Fibroblast of upper back skin (primary cell): ENCODE measurements around the gene SRL.
A peak's percentile ranks its signal among the peaks of the same experiment; 100 is the strongest.

Experiments used
- DNase-seq: peaks from one replicate; pipeline ENCODE4 v3.0.0-alpha.2; 2013

SRL gene

DNA sequence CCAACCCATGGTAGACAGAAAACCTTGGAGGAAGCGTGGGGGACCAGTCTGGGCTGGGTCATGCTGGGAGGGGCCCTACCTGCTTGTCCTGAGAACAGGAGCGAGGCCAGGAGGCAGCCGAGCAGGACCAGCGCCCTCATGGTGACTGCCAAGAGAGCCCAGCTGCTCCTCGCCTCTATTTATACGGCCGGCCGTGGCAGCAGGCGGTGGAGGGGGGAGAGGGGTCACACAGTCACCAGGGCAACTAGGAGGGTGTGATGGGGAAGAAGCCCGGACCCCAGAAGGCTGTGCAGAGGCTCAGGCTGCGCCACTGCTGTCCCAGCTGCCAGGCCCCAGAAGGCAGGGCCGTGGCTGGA lies at the start of gene SRL:
Gene SRL (minus strand): TSS at position 153 of the 356 bp plus-strand sequence. CDS start 13 bp downstream, at position 140.
- DNase-seq = no peak

GRCh38 chr16:4290236-4290830 lies 48.5 kb upstream of the SRL start:
- DNase-seq = peak; percentile 36

DNA sequence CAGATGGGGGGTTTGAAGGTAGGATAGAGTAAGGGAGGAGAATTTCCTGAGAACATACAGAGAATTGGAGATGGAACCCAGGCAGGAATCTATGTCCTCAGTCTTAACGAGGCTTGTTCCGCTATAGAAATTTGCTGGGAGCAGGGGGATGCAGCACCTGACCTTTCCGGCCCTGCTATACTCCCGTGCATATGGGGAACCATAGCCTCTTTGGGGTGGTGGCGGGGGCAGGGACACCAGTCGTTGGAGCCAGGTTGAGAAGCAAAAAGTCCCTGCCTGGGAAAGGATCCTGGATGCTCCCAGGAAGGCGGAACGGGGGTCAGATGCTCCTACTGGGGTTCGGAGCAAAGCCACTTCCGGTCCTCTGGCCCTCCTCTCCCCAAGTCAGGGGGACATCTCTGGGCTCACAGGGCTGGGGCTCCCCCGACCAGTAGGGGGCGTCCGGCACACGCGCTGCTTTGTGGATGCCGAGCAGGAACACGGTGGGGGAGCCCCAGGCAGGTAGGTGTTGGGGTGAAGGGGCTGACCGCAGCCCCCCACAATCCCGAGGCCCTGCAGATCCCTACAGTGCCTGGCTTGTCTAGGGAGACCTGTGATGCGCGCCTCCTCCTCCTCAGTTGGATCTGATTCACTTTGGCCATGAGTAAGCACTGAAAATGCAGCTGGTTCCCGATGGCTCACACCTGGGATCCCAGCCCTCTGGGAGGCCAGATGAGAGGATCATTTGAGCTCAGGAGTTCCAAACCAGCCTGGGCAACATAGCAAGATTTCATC lies 46.5 kb upstream of the SRL start:
- DNase-seq = peak; percentile 53

GRCh38 chr16:4285167-4285566 lies 43.3 kb upstream of the SRL start:
- DNase-seq = no peak

- DNase-seq = peak; percentile 41
Observed at GRCh38 chr16:4283939-4284338, 42.1 kb upstream of the SRL start.

DNA sequence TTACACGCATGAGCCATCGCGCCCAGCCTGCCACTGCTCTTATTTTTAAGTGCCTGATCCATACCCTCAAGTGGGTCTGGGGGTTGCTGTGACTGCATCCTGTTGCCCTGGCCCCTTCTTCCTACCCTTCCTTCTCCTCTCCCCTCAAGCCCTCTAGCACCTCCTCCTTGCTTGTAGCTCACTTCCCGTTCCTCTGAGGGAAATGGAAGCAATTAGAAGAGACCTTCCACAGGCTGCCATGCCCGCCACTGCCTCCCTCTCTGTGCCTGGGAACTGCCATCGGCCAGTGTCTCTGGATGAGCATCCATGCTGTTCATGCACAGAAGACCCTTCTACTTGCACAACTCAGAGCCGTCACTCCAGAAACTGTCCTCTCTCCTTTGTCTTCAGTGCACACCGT lies 41.6 kb upstream of the SRL start:
- no peak for DNase-seq

- DNase-seq = no peak
Observed at GRCh38 chr16:4280625-4281024, 38.7 kb upstream of the SRL start.

DNA sequence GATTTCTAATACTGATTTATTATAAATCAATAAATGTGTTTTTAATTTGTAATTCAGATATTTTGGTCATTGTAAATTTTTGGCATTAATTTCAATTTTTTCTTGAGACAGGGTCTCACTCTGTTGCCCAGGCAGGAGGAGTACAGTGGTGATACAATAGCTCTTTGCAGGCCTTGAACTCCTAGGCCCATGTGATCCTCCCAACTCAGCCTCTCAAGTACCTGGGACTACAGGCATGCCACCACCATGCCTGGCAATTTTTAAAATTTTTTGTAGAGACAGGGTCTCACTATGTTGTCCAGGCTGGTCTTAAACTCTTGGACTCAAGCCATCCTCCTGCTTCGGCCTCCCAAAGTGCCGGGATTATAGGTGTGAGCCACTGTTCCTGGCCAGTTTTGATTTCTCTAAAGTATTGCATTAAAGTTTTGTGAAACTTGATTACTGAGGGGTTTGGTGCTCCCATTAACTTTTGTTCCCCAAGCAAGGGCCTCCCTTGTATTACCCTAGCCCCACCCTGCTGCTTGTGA lies 36.2 kb upstream of the SRL start:
- DNase-seq = no peak

- no peak for DNase-seq
Observed at GRCh38 chr16:4275861-4276260, 34.0 kb upstream of the SRL start.

DNA sequence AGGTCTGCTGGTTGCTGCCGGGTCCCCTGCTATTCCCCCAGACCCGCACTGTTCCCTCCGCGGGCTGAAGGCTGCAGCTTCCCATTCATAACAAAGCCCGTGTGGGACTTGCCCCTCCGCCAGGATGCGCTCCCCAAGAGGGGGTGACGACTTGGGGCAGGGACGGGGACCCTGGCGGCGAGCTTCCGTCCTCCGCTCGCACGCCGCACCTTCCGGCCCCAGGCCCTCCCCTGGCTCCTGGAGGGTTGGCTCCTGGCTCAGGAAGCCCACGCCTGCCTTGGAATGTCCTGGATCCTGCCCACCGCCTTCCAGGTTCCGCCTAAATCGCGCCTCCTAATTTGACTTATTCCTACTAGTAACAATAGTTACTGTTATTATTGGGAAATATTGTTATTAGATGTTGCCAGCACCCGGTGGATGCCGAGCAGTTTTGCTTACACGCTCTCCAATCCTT lies 32.0 kb upstream of the SRL start:
- peak; percentile 34 for DNase-seq

- DNase-seq = no peak
Observed at GRCh38 chr16:4272114-4272956, 30.5 kb upstream of the SRL start.

DNA sequence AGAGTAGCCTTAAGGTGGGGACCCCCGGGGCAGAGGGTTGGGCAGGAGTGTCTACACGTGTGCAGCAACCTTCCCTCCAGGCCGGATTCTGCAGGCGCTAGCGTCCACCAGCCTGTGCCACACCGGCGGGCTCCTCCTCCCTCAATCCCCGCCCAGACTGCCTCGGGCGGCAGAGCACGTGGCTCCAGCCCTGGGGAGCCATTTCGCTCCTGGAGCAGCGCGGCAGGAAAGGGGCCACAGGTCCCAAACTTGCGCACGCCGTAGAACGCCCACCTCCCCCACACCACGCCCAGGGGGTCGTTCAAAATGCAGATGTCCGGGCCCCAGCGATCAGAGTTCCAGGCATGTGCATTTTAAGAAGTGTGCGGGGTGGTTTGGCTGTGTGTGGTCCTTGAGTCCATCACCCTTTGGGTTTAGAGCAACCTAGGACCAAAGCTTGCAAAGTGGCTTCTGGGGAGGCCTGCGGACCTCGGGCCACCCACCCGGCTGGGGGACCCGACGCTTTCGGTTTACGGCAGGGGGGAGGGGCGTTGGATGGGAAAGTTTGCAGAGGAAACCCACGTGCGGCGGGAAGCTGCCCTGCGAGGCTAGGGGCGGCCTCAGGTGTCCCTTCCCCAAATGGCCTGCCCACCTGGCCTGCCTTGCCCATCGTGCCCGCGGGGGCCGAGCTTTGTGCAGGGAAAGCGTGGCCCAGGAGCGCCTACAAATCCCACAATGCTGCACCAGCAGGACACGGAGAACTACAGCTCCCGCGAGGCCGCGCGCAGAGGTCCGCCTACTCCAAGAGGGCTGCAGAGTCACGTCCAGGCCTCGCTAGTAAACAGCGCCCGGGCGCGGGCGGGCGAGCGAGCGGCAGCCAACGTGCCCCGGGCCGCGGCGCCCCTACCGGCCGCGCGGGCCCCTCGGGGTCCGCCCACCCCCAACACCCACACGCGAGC lies 29.6 kb upstream of the SRL start:
- peak; percentile 91 for DNase-seq

GRCh38 chr16:4270595-4270994 lies 28.7 kb upstream of the SRL start:
- no peak for DNase-seq

DNA sequence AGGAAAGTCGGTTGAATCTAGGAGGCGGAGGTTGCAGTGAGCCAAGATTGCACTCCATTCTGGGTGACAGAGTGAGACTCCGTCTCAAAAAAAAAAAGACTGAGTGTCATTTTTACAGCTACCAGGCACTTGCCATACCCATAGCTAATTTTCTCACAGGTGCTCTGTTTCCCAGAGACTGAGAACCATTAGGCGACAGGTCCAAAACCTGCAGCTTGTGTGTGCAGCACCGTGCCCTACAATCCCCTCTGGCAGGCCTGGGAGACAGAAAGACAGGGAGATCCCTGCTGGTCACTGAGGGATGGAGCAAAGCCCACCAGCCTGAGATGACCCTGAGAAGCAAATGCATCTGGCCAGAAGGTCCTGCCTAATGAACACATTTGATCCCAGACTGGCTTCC lies 28.2 kb upstream of the SRL start:
- DNase-seq = no peak

GRCh38 chr16:4266372-4266771 lies 24.5 kb upstream of the SRL start:
- DNase-seq = peak; percentile 8

GRCh38 chr16:4265676-4266075 lies 23.8 kb upstream of the SRL start:
- DNase-seq = no peak

GRCh38 chr16:4264546-4264945 lies 22.7 kb upstream of the SRL start:
- peak; percentile 15 for DNase-seq

DNA sequence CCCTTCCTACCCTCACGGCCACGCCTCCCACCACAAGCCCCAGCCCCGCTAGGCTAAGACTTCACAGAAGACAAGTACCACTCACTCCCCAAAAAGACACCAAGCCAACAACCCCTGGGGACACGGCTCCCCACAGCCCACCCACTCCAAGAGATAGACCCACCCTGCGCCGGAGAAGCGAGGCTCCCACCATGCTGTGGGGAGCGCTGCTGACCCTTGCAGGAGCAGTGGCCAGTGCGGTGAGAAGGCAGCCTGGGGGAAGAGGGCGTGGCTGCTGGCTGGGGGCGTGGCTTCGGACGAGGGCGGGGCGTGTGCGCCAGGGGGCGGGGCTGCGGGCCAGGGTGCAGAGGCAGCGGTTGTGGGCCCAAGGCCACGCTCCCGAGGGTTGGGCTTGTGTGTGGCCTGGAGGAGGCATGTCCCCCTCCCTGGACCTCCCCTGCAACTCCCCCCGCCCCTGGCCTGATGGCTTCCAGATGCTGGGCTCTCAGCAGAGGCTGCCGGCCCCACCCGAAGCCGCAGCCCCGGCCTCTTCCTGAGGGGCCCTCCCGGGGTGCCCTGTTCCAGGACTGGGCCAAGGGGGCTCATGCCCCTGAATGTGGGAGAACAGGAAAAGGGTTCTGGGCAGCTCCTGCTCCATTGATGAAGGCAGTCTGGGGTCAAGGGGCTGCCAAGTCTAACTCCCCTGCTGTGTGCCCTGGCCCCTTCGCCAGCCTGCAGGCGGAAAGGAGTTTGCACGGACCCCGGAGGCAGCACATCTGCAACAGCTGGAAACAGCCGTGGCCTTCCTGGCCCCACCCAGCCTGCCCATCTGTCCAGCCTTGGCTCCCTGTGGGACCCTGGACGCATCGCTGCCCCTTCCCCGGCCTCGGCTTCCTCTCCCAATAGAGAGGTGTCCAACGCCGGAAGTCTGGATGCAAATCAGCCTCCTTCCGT lies 21.9 kb upstream of the SRL start:
- peak; percentile 96 for DNase-seq

GRCh38 chr16:4262303-4262835 lies 20.5 kb upstream of the SRL start:
- no peak for DNase-seq

DNA sequence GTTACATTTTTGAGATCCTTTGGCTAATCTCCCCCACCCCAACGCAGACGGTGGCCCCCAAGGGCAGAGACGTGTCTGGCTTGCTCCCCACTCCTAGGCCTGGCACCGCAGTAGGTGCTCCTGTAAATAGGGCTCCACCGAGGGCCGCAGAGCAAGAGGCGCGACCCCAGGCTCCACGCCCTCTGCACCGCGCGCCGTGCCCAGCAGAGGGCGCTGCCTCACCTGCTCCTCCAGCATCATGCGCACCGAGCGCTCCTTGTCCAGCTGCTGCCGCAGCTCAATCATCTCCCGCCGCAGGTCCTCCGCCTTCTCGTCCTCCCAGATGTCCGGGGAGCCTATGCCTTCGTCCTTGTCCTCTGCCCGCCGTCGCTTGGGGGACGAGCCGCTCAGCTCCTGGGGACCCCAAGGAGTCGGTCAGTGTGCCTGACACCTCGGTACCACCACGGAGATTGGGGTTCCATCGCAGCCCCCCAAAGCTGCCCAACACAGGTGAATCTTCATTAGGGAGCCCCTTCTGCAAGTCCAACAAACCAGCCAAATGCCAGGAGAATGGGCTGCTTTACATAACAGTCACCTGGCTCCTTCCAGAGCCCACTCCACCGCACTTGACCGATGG lies 19.8 kb upstream of the SRL start:
- peak; percentile 48 for DNase-seq
